ENCODE measurements around the gene TAS2R30. TPM values are rescaled to one million over a fixed set of nuclear protein-coding genes. Genes with fewer than 3 reads are reported as not detected.
A peak's percentile ranks its signal among the peaks of the same experiment; 100 is the strongest.

TAS2R30 gene
- total and polyA plus RNA-seq, 9 of the 15 experiments (the other 6 are each of a cell fraction or from before 2014, with no cell fraction given): 0.11 to 4.0 (median 0.99) TPM; not detected in 3

GRCh38 chr12:11171145-11171968, 36.9 kb upstream of the TAS2R30 start, which contains the start of gene SMIM10L1 (continued):
- TF ChIP-seq SIN3B (IDR thresholded peaks at IDR 0.05; ENCODE audit: low read depth) (0 out of 2 replicates have a peak, but pooled peaks have one; percentile 7), NR2F6 (CRISPR knock-in tag; IDR thresholded peaks at IDR 0.05) (no peak), BRD4 (IDR thresholded peaks at IDR 0.05) (peak; percentile 59; the same call in 1 of the 2 replicates), KAT8 (IDR thresholded peaks at IDR 0.05; ENCODE audit: low read depth) (no peak), PHF8 (IDR thresholded peaks at IDR 0.05; ENCODE audit: borderline replicate concordance, low read length) (peak; percentile 93), MYC (IDR thresholded peaks at IDR 0.05; ENCODE audit: low read depth, low read length) (peak; percentile 20; the same call in 1 of the 2 replicates), MYC (CRISPR knock-in tag; IDR thresholded peaks at IDR 0.05; ENCODE audit: borderline replicate concordance, low read depth) (no peak), EP400 (IDR thresholded peaks at IDR 0.05) (peak; percentile 83), ZBTB7A (IDR thresholded peaks at IDR 0.05; ENCODE audit: borderline replicate concordance, control insufficient read depth, low read depth, low read length) (peak; percentile 29; the same call in 1 of the 2 replicates), KDM1A (IDR thresholded peaks at IDR 0.05) (no peak), TAF9B (IDR thresholded peaks at IDR 0.05; ENCODE audit: partially characterized antibody) (peak; percentile 41), RBFOX2 (IDR thresholded peaks at IDR 0.05; ENCODE audit: low read depth, low read length) (peak; percentile 93), POLR2B (IDR thresholded peaks at IDR 0.05; ENCODE audit: low read depth, partially characterized antibody) (peak; percentile 77), ZKSCAN3 (CRISPR knock-in tag; IDR thresholded peaks at IDR 0.05) (no peak), ZNF165 (CRISPR knock-in tag; IDR thresholded peaks at IDR 0.05; ENCODE audit: borderline replicate concordance) (no peak), NRF1 (conservative IDR thresholded peaks at IDR 0.05 in 1 of 2, IDR thresholded peaks at IDR 0.05 in 1 of 2) (peak; percentile 67 to 72), ZNF121 (CRISPR knock-in tag; conservative IDR thresholded peaks at IDR 0.05) (no peak)
- TF ChIP-seq, protein P1, sequence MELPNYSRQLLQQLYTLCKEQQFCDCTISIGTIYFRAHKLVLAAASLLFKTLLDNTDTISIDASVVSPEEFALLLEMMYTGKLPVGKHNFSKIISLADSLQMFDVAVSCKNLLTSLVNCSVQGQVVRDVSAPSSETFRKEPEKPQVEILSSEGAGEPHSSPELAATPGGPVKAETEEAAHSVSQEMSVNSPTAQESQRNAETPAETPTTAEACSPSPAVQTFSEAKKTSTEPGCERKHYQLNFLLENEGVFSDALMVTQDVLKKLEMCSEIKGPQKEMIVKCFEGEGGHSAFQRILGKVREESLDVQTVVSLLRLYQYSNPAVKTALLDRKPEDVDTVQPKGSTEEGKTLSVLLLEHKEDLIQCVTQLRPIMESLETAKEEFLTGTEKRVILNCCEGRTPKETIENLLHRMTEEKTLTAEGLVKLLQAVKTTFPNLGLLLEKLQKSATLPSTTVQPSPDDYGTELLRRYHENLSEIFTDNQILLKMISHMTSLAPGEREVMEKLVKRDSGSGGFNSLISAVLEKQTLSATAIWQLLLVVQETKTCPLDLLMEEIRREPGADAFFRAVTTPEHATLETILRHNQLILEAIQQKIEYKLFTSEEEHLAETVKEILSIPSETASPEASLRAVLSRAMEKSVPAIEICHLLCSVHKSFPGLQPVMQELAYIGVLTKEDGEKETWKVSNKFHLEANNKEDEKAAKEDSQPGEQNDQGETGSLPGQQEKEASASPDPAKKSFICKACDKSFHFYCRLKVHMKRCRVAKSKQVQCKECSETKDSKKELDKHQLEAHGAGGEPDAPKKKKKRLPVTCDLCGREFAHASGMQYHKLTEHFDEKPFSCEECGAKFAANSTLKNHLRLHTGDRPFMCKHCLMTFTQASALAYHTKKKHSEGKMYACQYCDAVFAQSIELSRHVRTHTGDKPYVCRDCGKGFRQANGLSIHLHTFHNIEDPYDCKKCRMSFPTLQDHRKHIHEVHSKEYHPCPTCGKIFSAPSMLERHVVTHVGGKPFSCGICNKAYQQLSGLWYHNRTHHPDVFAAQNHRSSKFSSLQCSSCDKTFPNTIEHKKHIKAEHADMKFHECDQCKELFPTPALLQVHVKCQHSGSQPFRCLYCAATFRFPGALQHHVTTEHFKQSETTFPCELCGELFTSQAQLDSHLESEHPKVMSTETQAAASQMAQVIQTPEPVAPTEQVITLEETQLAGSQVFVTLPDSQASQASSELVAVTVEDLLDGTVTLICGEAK (IDR thresholded peaks at IDR 0.05): no peak
- TF ChIP-seq, protein P1 (CRISPR knock-in tag; IDR thresholded peaks at IDR 0.05): no peak
- TF ChIP-seq, protein P2, sequence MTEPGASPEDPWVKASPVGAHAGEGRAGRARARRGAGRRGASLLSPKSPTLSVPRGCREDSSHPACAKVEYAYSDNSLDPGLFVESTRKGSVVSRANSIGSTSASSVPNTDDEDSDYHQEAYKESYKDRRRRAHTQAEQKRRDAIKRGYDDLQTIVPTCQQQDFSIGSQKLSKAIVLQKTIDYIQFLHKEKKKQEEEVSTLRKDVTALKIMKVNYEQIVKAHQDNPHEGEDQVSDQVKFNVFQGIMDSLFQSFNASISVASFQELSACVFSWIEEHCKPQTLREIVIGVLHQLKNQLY (CRISPR knock-in tag; conservative IDR thresholded peaks at IDR 0.05): no peak
